Measurements from ENCODE around the gene U2SURP.
"Not testable (repeated sequence)": the region's sequence is repeated elsewhere in the genome, so short reads cannot be mapped to it uniquely, and the experiment has no call there.

The U2SURP gene

DNA sequence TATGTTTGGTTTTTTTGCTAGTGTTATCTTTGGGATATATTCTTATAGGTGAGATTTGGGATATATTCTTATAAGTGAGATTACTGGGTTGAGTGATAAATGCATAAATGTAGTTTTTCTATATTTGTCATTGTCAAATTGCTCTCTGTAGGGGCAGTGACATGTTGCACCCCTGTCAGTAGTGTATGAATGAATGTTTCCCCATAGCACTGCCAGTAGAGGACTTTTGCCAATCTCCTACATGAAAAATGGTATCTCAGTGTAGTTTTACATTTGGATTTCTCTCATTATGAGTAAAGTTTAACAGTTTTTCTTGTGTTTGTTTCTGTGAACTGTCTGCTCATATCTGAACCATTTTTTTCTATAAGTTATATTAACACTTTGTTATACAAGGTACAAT is 13.6 kb downstream of the U2SURP start:
- DNase-seq (ENCODE audit: low read depth) = no peak

DNA sequence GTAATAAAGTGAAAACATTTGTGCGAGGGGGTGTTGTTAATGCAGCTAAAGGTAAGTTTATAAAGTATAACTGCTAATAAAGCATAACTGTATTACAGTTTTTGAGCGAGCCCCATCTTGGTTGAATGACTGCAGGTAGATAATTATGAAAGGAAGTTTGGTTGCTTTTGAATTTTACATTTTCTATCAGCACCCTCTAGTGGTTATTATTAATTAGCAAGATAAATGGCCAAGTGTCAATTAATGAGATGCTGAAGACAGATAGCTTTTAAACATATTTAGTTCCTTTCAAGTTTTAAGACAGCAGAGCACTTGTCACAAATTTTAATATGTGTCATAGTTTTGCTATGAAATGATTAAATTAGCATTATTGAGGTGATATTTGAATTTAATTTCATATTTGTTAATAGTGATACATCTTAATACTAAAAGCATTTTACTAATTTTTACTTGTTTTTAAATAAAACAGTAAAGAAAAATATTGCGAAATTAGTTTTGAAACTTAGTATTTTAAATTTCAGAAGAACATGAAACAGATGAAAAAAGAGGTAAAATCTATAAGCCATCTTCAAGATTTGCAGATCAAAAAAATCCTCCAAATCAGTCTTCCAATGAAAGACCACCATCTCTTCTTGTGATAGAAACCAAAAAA is 15.1 kb downstream of the U2SURP start:
- DNase-seq (ENCODE audit: low read depth) = no peak

DNA sequence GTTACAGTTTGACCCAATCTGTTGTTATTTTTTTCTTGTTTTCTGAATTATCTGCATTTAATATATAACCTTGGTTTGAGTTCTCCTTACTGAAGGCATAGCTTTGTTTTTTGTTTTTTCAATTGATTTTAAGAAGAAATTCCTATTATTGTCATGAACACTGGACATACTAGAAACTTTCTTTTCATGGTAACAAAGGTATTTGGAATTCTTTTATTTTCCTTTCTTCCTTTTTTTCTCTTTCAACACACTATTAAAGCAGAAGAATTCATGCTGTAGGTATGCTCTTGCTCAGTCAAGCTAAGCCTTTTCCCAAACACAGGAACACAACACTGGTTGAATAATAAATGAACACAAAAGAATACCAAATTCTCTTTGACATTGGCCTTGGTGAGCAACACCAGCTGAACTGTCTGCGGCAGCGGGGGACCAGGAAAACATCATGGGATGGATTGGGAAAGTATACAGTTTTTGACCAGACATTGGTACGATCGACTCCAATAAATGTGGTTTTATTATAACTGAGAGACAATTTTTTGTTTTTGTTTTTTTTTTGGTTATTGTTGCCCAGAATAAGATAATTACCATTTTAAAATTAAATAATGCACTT is 23.1 kb downstream of the U2SURP start:
- no peak for DNase-seq (ENCODE audit: low read depth)

- no peak for DNase-seq (ENCODE audit: low read depth)
These were observed 30.0 kb downstream of the U2SURP start for GRCh38 chr3:143031327-143031726.

DNA sequence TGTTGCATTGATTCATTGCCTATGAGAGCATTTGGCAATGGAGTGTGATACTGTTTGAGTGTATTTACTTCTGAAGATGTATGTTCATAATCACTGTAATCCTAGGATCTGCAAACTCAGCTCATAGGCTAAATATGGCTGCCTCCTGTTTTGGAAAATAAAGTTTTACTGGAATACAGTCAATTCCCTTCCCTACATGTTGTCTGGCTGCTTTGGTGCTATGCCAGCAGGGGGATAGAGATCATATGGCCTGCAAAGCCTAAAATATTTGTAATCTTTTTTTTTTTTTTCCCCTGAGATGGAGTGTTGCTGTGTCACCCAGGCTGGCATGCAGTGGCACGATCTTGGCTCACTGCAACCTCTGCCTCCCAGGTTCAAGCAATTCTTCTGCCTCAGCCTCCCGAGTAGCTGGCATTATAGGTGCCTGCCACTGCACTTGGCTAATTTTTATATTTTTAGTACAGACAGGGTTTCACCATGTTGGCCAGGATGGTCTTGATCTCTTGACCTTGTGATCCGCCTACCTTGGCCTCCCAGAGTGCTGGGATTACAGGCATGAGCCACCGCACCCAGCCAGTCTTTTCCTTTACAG is 30.5 kb downstream of the U2SURP start:
- DNase-seq (ENCODE audit: low read depth) = not testable (repeated sequence)

DNA sequence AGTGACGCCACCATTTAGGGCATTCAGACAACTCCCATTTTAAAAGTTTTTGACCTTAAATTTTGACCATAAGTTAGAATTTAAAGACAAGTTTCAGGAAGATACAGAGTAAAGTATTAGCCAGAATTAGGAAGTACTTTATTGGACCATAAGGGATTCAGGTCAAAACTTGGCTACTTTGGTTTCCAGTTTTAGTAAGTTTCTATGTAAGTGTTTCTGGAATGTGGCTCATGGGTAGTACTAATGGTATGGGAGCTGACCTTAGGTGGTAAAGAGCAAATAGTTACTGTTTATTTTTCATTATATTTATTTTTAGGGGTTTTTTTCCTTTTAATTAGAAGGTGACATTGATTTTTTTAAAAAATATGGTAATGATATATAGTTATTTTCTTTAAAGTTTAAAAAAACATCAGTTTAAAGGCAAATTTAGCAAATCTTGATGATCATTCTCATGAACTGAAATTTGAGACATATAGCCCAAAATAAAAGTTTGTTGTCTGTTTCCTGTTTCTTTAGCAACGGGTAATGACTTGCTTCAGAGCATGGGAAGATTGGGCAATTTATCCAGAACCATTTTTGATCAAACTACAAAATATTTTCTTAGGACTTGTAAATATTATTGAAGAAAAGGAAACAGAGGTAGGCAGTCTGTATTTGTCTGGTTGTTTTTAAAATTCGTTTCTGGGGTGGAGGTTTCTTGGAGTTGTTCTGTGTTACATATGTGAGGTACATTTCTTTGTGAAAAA is 34.3 kb downstream of the U2SURP start:
- DNase-seq (ENCODE audit: low read depth) = no peak

DNA sequence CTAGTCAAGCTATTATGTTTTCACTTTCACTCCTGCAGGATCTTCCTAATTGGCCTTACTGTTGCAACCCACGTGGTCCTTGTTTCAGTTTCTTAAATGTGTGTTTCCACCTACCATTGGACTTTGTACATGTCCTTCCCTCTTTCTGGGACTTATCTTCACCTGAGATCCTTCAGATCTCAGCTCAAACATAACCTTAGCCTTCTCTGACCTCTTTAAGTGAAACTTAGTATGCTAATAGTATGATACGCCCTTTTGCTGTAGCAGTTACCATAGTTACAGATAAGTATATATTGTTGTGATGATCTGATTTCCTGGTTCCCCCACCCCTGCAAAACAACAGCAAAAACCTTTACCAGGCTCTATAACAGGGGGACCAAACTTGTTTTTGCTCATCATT is 35.2 kb downstream of the U2SURP start:
- no peak for DNase-seq (ENCODE audit: low read depth)

GRCh38 chr3:143037867-143038266 is 36.5 kb downstream of the U2SURP start:
- DNase-seq (ENCODE audit: low read depth) = no peak

DNA sequence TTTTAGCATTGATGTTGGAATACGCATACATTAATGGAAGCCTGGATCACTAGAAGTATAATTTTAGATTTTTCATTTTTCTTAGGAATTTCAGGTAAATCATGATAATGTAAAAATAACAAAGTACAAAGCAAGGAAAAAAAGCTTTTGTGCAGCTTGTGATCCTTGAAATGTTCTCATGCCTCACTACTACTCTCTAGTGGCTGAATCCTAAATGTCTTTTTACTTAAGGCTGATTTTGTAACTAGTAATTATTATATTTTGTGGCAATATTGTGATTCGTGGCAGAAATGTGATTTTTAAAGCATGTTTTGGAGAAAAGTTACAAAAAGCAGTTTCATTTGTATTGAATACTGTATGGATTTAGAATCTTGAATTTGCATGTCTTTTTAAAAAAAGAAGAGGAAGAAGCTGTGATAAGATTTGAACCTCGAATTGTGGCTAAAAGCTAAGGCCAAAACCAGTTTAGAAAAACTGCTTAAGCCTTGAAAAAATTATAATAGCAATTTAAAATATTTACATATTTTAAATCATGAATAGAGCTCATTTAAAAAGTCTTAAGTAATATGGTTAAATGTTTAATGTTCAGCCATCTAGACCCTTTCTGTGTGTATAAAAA is 39.0 kb downstream of the U2SURP start:
- DNase-seq (ENCODE audit: low read depth) = no peak

DNA sequence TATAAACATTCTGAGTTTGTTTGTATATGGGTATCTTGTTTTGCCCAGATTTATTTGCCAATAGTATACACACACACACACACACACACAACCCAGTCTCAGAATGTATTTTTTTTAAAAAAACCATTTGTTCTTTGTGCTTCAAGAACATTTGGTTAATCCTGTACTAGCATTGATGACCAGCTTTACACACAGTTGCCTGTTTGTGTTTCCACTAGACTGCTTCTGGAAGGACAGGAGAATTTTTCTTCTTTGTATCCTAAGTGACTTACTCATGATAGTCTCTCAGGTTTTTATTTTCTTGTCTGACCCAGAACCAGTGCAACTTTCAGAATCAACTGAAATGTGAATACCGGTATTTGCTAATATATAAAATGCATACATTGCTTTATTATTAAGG is 40.5 kb downstream of the U2SURP start:
- DNase-seq (ENCODE audit: low read depth) = no peak

DNA sequence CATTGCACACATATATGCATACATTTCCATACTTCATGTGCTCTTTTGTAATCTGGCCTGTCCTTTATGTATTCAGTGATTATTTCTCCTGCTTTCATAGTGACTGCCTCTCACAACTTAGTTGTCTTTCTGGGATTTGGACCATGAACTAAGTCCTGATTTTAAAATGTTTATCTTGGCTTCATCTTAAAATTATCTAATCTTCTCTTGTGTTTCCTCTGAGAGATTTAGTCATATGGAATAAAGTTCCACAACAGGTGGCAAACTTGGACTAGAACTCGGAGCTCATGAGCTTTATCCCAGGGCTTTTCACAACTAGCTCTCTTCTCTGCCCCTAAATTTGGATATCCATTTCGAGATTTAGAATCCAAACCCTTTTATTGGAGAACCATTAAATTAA is 44.3 kb downstream of the U2SURP start:
- DNase-seq (ENCODE audit: low read depth) = no peak

DNA sequence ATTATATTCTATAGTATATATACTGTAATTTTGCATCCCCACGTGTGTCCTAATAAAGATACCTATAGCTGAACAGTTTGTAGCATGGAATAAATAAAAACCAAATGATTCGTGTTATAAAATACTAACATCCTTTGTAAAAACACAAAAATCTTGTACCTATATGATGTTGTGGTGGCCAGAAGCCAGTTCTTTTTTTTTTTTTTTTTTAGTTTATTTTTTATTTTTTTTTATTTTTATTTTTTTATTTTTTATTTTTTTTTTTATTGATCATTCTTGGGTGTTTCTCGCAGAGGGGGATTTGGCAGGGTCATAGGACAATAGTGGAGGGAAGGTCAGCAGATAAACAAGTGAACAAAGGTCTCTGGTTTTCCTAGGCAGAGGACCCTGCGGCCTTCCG is 44.7 kb downstream of the U2SURP start:
- not testable (repeated sequence) for DNase-seq (ENCODE audit: low read depth)

GRCh38 chr3:143054011-143054410 is 52.6 kb downstream of the U2SURP start:
- DNase-seq (ENCODE audit: low read depth) = no peak

DNA sequence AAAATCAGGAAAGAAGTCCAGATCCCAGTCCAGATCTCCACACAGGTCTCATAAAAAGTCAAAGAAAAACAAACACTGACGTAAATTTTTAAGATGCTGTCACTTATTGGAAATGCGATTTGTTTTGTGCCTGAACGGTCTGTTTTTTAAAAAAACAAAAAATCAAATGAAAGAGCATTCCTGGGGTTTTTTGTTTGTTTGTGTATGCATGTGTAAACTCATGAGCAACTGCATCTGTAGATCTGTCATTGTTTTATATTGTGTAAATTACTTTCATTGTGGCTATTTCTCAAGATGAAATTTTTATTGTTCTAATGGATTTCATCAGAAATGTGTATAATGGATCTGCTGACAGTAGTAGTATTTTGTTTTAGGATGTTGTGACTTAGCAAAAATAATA is 55.0 kb downstream of the U2SURP start:
- DNase-seq (ENCODE audit: low read depth) = no peak

- DNase-seq (ENCODE audit: low read depth) = no peak
These were observed 59.5 kb downstream of the U2SURP start for GRCh38 chr3:143060906-143061305.

DNA sequence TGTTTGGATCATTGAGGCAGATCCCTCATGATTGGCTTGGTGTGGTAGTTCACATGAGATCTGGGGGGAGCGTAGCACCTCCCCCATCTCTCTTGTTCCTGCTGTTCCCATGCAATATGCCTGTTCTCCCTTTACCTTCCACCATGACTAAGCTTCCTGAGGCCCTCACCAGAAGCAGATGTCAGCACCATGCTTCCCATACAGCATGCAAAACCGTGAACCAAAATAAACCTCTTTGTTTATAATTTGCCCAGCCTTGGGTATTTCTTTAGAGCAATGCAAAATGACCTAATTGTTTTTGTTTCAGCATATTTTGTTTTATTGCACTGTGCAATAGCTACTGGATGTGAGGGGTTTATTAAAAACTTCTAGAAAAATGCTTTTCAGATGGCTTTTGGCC is 61.6 kb downstream of the U2SURP start:
- DNase-seq (ENCODE audit: low read depth) = no peak

- DNase-seq (ENCODE audit: low read depth) = no peak
These were observed 63.4 kb downstream of the U2SURP start for GRCh38 chr3:143064777-143065176.

- DNase-seq (ENCODE audit: low read depth) = no peak
These were observed 64.0 kb downstream of the U2SURP start for GRCh38 chr3:143065364-143065763.

- no peak for DNase-seq (ENCODE audit: low read depth)
These were observed 64.7 kb downstream of the U2SURP start for GRCh38 chr3:143066033-143066432.

DNA sequence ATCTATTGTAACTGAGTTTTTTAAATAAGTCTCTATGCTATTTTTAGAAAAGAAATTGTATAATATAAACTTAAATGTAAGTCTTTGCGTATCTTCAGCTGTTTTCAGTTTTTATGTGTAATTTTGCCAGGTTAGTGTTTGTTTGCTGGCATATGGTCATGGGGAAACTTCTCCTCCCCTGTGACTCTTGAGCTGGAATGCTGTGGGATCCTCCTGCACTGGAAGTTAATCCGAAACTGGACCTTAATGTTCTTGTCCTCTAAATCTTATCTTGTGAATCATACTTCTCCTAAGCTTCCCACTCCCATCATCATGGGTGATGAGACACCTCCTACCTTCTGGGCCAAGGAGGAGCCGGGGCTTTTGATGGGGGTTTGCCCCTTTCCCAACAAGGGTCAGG is 65.8 kb downstream of the U2SURP start:
- no peak for DNase-seq (ENCODE audit: low read depth)

DNA sequence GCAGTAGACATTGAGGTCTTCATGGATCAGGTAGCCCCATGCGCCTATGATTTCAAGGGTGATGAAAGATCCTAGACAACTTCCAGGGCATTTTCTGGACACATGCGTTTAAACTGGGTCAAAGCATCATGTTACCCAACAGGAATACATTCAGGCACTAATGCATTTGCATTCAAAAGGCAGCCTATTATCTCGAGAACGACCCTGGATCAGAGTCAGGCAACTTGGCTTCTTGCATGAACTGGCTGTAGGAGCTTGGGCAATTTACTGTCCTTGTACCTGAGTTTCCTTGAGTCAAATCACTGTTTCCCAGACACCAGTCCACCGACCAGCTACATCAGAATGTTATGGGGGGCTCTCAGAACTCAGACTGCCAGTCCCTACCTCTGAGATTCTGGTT is 66.7 kb downstream of the U2SURP start:
- no peak for DNase-seq (ENCODE audit: low read depth)

DNA sequence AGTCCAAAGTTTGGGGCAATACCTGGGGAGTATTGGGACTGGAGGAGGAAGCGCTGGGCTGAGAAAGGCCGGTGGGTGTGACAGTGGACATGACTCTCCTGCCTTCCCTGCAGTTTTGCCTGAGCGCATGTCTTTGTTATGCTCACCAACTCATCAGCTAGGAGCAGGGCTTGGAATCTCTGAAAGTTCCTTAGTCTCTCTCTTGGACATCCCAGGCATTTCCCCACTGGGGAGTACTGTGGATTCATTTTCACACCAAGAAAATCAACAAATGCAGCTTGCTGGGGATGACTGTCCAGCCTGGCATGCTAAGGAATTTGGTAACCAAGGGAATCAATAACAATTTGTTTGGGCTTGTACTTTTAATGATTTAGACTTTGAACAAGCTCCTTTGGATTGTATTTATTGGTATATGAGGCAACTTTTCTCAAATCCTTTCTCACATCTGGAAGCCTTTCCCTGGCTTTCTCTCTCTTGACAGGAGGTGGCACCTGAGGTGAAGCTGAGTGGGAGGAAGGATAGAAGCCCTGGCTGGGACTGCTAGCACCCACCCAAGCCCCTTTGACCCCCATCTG is 69.7 kb downstream of the U2SURP start:
- DNase-seq (ENCODE audit: low read depth) = no peak

Measured in activated T-cell treated with anti-CD3 and anti-CD28 coated beads for 24 hours (primary cell).